Measurements from ENCODE around the gene CORIN.
"Not testable (repeated sequence)": the region's sequence is repeated elsewhere in the genome, so short reads cannot be mapped to it uniquely, and the experiment has no call there.

The CORIN gene

DNA sequence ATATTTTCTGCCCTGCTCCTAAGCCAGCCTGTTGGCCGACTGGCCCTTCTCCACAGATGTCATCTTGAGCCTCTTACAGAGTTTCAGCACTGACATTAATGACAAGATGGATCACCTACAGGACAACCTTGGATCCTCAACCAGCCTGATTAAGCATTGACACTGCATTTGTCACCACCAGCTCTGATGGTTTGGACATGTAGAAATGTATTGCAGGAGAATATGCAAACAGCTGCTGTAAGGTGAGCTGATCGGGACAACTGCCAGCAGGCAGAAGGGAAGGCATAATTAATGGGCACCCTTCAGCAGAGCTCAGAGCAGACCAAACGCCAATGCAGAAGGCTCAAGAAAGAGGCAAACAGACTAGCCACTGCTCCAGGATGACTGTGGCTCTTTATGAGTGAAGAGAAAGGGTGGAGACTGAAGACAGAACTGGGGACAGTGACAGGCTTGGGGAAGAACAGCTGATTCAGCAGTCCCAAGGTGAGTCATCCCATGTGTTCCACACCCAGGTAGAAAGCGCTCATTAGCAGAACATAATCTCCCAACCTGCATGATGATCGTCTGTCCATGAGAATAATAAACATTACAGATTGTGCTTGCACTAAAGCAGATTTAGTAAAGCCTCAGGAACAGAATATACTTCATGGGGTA, 6.7 kb downstream of the CORIN start:
- peak; percentile 29 for DNase-seq

DNA sequence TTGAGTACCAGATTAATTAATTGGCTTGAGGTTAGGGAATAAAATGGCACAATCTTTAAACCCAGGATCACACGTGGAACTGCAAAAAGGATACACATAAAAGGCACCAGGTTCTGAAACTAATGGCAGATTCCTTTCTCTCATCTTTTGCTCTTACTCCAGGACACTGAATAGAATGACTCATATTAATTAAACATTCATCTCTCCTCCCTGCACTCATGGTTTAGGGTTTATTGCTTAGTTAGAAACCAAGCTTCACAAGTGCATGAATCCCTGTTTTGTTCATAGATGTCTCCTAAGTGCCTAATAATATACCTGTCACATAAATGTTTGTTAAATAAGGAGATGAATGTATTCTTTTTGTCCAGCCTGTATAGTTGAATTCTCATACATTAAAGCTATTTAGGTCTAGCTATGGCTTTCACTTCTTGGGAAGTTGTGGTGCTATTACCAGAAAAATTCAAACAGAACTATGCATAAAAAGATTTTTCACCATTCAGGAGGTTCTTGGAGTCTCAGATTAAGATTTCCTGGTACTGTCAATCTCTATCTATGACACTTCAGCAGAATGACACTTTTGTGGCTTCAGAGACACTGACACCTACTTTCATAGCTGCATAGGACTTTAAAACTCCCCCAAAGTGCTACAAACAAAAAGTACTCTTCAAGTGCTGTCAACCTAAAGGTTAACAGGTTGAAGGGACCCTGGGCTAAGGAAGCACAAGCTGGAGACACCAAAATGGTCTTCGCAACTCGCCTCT, 7.4 kb downstream of the CORIN start:
- DNase-seq = no peak

DNA sequence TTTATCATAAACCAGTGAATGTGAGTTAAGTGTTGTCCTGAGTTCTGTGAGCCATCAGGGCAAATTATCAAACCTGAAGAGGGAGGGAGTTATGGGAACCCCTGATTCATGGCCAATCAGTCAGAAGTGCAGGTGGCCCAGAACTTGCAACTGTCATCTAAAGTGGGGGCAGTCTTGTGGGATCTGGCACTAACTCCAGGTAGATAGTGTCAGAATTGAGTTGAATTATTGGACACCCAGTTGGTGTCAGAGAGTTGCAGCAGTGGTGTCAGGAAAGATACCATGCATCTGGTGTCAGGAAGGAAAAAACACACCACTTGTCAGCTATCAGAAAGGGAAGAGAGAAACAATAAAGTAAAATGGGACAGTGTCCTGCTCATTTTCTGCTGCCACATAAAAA, 8.4 kb downstream of the CORIN start:
- no peak for DNase-seq

DNA sequence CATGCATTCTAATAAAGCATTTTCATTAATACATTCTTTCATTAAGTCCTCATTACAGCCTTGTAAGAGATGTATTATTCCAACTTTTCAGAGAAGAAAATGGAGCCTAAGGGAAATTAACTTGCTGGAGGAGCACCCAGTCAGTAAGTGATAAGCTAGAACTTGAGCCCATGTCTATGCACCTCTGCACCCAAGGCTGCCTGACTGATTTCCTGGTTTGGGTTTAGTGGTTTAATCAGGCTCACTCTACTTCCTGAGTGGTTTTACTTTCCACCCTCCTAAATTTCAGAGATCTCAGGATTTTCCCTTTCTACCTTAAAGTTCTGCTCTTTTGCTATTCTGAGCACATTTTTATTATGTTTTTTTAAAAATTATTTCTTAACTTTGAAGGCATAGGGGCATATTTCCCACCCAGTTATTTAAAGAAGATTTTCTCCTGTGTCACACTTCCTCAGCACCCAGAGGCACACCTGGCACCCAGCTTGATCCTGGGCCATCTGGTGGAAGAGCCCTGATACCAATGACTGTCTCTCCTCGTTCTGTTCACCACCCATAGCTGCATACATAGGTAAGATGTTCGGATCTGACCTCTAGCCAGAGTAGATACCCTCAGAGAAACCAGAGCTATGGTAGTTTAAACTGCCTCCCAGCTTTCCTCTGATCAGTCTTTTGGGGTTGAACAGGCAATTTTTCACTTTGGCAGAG, 10.4 kb downstream of the CORIN start:
- DNase-seq = no peak

DNA sequence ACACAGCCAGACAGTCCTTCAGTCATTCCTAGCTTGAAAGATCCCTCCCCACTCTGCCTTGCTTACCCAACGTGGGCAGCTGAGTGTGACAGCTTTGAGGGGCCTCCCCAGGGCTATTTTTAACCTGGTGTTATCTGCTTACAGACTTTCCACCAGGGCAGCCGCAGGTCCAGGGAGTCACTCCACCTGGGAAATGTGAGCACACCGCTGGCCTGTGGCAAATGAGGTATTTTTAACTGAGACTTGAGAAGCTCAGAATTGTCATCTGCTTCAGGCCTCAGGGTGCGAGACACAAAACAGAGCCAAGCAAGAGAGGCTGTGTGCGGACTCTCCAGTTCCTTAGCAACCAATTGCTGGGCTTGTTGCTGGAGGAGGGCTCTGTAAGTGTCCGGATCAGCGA, 13.0 kb downstream of the CORIN start:
- DNase-seq = no peak

DNA sequence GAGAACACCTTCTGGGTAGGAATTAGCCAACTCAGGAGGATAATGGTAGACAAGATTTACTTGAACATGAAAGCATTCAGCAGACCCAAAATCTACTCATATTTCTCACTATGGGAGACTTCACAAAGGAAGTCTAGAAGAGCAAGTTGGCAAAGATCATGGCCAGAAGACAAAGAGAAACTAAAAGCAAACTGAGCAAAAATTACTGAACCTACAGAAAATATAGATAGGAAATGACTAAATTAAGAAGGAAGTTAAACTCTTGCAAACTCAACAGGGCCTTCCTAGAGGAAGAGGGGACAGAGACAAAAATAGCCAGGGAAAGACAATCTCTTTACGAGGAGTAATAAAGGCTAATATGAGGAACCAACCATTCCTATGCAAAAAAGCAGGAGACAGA, 18.7 kb downstream of the CORIN start:
- DNase-seq = no peak

DNA sequence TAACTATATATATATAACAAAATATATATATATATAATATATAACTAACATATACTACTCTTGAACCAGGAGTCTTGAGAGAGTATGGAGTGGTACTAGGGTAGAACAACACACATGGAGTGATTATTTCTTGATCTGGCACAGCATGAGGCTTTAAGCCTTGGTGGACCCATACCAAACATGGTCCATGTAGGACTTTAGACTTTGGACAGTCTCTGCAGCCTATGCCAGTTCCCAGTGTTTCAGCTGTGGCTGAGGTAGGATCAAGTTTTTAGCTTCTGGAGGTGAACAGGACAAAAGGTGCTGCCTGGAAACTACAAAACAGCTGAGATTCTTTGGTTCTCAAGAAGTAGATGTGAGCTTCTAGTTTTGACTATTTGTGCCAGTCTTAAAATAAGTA, 20.6 kb downstream of the CORIN start:
- DNase-seq = no peak

DNA sequence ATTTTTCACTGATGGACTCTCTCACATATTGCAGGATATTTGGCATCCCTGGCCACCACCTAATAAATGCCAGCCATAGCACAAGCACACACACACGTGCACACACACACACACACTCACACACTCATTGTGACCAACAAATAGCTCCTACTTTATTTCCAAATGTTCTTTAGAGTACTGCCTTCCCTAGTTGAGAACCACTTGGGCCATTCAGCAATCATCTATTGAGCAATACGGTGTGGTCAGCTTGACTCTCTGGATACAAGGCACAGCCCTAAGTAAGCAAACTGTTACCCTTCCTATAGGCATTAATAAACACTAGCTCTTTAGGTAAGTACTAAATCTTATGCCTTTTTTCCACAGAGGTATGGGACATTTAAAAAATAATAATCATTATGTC, 21.1 kb downstream of the CORIN start:
- no peak for DNase-seq

DNA sequence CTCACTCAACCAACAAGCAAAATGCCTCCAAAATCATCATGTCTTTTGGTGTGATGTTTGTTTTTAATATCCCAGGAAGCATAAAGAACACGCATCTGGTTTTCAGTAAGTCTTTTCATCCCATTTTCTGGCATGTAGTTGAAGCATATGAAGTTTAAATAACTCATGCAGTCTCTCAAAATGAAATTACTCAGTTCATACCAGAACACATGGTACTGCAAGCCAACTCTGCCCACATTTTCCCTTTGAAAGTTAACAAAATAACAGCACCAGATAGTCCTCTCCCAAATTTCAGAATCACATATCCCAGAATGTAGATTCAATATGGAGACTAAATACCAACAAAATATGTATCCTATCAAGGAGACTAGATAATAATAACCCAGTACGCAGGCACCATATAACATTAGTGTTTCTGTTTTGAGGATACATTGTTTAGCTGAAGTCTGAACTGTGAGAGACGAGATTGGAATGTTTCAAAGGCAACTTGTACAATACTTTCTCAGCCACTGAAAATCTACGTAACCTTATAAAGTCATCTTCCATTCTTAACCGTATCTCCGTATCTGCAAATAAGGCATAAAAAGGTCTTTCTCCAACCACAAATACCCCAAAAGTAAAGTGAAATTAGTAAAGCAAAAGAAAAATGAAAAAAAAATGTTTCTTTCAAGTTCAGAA, 23.1 kb downstream of the CORIN start:
- DNase-seq = no peak

DNA sequence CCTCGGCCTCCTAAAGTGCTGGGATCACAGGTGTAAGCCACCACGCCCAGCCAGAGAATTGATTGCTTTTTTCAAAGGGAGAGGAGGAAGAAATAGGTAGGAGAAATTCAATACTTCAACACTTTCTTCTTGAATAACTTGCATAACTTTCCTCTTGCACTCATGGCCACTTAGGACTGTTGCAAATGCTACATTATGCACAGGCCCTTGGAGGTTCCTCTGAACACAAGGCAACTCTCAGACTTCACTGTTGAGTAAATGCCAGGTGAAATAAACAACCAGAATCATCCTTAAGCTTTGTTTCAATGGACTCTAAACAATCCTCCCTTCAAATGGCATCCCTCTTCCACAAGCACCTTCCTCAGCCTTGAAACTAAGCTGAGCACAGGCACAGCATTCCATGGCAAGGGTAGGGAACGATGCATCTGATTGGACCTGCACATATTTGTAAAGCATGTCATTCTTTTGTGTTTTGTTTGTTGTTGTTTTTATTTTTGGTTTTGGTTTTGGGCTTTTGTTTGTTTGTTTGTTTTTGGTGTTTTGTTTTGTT, 28.1 kb downstream of the CORIN start:
- no peak for DNase-seq

DNA sequence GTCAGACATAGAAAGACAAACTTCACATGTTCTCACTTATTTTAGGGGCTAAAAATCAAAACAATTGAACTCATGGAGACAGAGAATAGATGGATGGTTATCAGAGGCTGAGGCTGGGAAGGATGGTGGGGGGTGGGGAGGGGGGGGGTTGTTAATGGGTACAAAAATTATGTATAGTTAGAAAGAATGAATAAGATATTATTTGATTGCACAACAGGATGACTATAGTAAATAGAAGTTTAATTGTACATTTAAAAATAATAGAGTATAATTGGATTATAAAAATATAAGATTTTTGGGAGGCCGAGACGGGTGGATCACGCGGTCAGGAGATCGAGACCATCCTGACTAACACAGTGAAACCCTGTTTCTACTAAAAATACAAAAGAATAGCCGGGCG, 33.3 kb downstream of the CORIN start:
- DNase-seq = no peak

DNA sequence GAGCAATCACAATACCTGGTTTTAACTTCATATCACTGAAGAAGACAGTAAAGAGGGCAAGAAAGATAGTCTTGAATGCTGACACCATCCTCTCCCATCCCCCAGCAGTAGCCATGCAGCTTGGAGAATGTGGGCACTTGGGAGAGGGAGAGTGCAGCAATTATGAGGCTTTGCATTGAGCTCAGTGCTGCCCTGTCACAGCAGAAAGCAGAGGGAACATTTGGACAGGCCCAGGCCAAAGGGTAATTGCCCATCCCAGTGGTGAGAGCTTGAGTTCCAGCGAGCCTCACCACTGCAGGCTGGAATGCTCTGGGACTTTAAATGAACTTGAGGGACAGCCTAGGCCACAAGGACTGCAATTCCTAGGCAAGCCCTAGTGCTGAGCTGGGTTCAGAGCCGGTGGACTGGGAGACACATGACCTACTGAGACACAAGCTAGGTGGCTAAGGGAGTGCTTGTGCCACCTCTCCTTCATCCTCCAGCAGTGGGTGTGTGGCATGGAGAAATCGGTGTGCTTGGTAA, 36.3 kb downstream of the CORIN start:
- DNase-seq = no peak

DNA sequence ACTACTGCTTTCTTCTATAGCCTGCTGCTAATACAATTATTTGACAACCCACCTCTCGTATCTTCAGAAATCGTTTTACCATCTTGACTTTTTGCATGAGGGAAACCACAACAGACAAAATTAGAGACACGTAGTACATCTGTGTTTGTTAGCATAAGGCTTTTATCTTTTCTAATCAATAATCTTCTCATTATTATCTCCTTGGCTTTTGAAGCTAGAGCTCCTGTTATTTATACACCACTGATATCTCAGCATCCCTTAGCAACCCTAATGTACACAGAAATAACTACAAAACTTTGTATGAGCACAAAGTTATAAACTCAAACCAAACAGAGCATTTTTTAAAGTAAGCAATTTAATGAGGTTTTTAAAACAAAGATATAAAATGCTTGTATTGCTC, 39.7 kb downstream of the CORIN start:
- DNase-seq = no peak

DNA sequence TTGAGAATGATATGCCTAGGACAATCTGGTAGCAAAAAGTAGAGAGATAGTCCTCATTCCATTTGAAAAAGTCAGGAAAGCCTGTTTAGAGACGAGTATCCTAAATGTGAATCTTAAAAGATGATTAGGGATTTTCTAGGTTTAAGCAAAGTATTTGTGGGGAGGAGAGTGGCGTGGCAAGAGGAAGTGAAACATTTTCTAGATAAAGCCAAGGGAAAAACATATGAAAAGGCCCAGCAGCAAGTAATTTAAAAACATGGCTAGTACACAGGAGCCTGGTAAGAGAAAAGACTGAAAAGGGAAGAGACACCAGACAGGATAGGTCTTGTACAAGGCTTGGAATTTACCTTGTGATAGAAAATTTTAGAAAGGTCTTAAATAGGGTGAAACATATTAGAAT, 45.9 kb downstream of the CORIN start:
- no peak for DNase-seq

DNA sequence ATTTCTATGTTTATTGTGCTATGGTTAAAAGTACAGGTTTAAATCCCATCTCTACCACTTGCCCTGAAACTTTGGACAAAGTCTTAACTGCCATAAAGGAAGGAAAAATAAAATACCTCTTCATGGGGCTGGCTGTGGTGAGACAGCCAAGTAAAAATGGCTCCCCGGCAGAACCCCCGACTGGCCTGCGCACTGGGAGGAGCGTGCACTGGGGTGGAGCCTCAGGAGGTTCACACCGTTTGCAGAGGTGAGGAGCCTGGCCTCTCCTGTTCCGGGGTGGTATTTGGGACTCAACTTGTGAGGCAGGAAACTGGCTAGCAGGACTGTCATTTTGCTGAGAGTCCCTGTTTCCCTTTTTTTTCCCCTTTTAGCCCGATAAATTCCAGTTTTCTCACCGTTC, 47.8 kb downstream of the CORIN start:
- no peak for DNase-seq

DNA sequence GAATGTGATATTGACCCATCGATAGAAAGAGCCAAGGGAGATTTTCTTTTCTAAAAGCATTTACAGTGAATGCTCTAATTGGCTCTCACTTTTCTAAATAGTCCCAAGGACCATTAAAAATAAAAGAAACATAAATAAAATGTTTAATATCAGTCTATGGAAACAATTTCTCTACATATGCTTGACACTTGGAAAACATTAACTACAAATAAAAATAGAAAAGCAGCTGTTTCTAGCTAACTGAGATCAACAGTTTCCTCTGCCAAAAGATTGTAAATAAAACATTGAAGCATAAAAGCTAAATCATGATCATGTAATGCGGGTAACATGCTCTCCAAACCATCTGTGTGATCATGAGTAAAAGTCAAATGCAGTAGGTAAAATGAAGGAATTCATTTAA, 49.7 kb downstream of the CORIN start:
- DNase-seq = no peak

DNA sequence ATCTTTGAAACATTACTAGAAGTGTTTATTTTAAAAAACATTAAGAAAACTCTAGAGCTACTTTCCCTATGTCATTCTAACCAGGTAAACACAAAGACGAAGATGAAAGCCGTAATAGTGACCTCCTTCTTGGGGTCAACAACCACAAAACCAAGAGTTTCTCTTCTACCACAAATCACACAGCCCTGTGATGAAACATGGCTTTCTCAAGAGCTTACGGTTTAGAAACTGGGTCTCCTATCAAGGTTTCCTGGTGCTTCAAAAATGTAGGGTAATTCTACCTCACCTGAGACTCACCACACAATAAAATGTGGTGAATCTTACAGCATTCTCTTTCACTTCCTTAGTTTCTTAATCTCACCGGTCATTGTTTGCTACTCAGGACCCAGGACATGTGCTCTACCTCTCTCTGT, 50.9 kb downstream of the CORIN start:
- DNase-seq = no peak

DNA sequence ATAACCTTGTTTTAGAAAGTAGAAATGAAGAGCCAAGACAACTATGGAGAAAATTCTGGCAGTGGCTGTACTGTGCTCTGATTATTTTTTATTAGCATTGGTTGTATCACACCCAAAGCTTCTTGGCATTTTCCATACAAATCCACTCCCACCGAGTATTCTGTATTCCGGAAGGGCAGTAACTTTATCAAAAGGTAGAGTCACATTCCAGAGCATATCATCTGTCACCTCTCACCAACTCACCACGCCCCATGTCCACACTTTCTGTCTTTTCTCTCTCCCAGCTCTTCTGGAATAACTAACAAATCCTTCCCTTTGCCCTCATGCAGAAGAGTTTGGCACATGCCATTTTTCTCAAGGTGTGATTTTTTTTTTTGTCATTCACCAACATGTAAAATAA, 52.7 kb downstream of the CORIN start:
- no peak for DNase-seq

DNA sequence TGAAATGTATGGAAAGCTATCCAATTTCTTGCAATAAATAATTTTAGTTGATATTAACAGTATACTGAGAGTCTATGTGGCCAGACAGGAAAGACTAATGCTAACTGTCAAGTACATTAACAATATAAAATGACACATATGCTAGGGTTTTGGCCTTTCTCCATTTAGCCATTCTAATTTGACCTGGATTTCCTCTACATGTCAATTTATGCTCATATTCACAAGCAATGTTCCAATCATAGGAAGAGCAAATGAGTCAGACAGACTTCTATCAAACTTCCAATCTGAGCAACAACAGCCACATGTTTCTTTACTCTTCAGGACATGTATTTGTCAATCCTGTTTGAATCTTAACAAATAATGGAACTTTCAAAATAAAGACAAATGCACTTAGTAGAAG, 53.6 kb downstream of the CORIN start:
- DNase-seq = no peak

DNA sequence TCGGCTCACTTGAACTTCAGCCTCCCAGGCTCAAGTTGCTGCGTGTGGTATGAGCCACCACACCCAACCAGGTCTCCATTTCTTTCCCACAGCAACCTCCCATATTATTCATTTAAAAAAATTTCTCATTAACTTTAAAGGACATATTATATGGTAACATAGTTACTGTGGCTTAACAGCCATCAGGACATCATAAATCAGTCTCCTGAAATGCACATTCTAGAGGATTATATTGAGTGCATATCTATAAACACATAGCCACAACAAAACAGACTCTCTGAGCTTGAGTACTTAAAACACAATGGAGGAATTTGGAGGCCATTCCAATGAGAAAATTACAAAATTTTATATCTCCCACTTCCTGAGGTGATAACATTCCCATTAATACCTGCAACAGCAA, 61.5 kb downstream of the CORIN start:
- DNase-seq = no peak

DNA sequence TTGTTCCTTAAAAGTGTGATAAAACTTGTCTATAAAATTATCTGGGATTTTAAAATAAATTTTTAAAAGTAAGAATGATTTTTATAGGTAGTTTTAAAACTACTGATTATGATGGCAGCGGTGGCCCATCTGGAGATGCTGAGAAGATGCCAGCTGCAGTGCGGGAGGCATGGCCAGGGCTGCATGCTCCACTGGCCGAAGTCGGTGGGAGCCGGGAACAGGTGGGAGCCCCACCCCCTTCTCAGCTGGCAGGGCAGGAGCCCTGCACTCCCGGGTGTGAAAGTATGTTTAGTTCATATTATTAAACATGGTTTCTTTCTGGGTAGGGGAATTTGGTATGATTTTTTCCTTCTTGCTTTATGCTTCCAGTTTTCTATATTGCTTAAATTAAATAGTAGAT, 63.8 kb downstream of the CORIN start:
- DNase-seq = no peak

DNA sequence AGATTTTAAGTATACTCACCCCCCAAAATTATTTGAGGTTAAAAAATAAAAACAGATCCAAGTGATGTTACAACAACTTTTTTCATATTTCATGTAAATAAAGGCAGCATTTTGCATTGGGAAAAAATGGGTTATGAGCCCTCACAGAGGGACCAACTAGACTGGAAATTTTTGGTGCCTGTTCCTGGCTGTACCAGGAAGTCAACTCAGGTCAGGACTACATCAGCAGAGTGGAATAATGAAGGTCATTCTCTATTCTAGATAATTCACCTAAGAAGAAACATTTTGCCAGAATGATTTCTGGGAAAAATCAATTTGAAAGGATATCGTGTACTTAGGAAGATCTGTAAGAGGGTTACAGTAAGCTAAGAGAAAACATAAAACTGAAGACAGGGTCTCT, 66.8 kb downstream of the CORIN start:
- no peak for DNase-seq

DNA sequence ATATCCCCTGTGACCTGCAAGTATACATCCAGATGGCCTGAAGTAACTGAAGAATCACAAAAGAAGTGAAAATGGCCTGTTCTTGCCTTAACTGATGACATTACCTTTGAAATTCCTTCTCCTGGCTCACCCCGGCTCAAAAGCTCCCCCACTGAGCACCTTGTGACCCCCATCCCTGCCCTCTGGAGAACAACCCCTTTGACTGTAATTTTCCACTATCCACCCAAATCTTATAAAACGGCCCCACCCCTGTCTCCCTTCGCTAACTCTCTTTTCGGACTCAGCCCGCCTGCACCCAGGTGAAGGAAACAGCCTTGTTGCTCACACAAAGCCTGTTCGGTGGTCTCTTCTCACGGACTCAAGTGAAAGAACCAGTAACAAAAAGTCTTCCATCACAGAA, 69.9 kb downstream of the CORIN start:
- not testable (repeated sequence) for DNase-seq
